Esophagus muscularis mucosa (tissue), 4 donors: ENCODE data around the gene ARHGEF10L. TPM values are rescaled to one million over a fixed set of nuclear protein-coding genes. Genes with fewer than 3 reads are reported as not detected.

Source experiments
- DNase-seq: peaks from one replicate; pipeline ENCODE4 v3.0.0-alpha.2; 2017; ENCODE audit errors: extremely low spot score
- H3K27ac ChIP-seq, 4 donors: fragments of 200-600 bp; sonication (generic); replicated peaks in 1 of 4; 1 replicate in 3 of 4; 2 replicates in 1 of 4; pipeline ENCODE4 v1.5.1; 2016 to 2019; ENCODE audit warnings: mild to moderate bottlenecking in 1 of 4
- H3K27me3 ChIP-seq, 4 donors: fragments of 200-600 bp; sonication (generic); one replicate each; pipeline versions ENCODE4 v1.5.1 to v1.6.0; 2016 to 2019
- H3K36me3 ChIP-seq, 4 donors: fragments of 200-600 bp; sonication (generic); one replicate each; pipeline ENCODE4 v1.5.1; 2016 to 2019
- H3K4me1 ChIP-seq, 4 donors: fragments of 200-600 bp; sonication (generic); one replicate each; pipeline ENCODE4 v1.5.1; 2016 to 2019
- H3K4me3 ChIP-seq, 4 donors: fragments of 200-600 bp; sonication (generic); 1 replicate in 2 of 4; 2 replicates in 2 of 4; pipeline ENCODE4 v1.5.1; 2016 to 2019; ENCODE audit warnings: mild to moderate bottlenecking in 4 of 4, moderate library complexity in 1 of 4
- H3K9me3 ChIP-seq, 4 donors: fragments of 200-600 bp; sonication (generic); 1 replicate in 3 of 4; 2 replicates in 1 of 4; pipeline ENCODE4 v1.5.1; 2016 to 2019
- CTCF ChIP-seq, 3 experiments: fragments of 200-600 bp in 2 of 3; fragments of 450-650 bp in 1 of 3; sonication (generic) in 2 of 3; IDR thresholded peaks; one replicate each; pipeline ENCODE4 v1.5.1; 2017 to 2019; ENCODE audit warnings: antibody characterized with exemption in 3 of 3, mild to moderate bottlenecking in 2 of 3, moderate library complexity in 1 of 3
- EP300 ChIP-seq: sonication (generic); formaldehyde crosslinking; IDR thresholded peaks from one replicate; pipeline ENCODE4 v1.6.1; 2017; ENCODE audit warnings: antibody characterized with exemption
- POLR2A ChIP-seq: fragments of 450-650 bp; IDR thresholded peaks from one replicate; pipeline ENCODE4 v1.6.1; 2017; ENCODE audit warnings: antibody characterized with exemption, moderate library complexity, mild to moderate bottlenecking, low read depth
- POLR2AphosphoS5 ChIP-seq, 2 donors: sonication (generic); formaldehyde crosslinking; IDR thresholded peaks; one replicate each; pipeline ENCODE4 v1.6.1; 2017; ENCODE audit warnings: antibody characterized with exemption in 2 of 2
- WGBS: methylation state at CpG from one replicate; pipeline ENCODE4 v1.1.5; 2018; 5-methylcytosine and 5-hydroxymethylcytosine counted together
- intact Hi-C: fragments of 100-400 bp; cut with DNase I; formaldehyde crosslinking; loops from one replicate; pipeline ENCODE4 v1.15.1; 2023
- total RNA-seq, 4 donors: library from RNA; depleted of rRNA; stranded (reverse); fragments of >200 nt; gene quantifications; one replicate each; pipeline versions ENCODE4 v1.1.0 to v1.2.1, GENCODE V29; 2016

ARHGEF10L gene
- total RNA-seq, 4 donors from 2014 or later: 46.6 to 93.0 (median 66.9) TPM

DNA sequence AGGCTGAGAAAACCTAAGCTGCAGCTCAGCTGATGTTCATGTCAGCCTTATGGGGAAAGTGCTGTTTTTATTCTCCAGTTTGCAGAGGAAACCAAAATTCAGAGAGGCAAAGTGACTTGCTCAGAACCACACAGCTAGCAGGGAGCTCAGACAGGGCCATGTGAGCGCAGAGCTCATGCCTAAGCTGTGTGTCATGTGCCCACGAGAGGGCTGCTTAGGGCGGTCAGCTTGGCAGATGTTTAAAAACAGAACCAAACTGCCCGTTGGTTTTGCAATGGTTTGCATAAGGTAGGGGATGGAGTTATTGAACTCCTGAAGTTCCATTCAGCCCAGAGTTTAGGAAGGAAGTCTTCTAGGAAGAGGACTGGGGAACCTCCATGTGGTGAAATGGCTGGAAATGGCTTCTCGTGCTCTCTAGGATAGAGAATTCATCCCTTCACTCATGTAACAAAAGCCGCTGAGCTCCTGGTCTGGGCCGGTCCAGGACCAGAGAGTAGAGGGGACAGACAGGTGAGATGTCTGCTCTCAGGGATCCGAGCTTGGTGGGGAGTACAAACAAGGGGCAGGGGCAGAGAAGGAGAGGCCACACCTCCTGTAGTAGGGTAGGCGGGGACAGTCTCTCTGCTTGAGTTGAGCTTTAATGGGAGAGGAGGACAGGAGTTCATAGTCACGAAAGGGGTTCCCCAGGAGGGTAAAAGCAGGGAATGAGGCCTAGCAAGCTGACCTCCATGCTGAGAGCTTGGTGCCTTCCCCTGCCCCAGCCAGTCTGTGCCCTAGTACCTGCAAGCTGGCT, 46.9 kb downstream of the ARHGEF10L start:
- WGBS: 64% methylated on average over 10 of the region's 10 CpGs
- peak overlapping the region; percentile 82 to 88 (median 85) for H3K27ac ChIP-seq

GRCh38 chr1:17587693-17588047, 48.2 kb downstream of the ARHGEF10L start:
- no peaks in the 10 kb centered on the region for H3K9me3 ChIP-seq
- peaks cover 0 to 21% (median 2%) of the 10 kb centered on the region in 4 donors for H3K36me3 ChIP-seq
- TF ChIP-seq CTCF (IDR thresholded peaks at IDR 0.05) (no peak), POLR2AphosphoS5 (IDR thresholded peaks at IDR 0.05) (peak; percentile 7 to 60)
- H3K27me3 ChIP-seq: no peaks in the 10 kb centered on the region
- peak overlapping the region; percentile 82 to 88 (median 85) for H3K27ac ChIP-seq
- intact Hi-C loops: loop anchor here (5.0 kb wide), 2 partner anchors 55 to 85 kb away; no protein-coding TSS in a partner anchor
- no peak overlapping the region for H3K4me3 ChIP-seq
- peaks cover 52 to 78% (median 68%) of the 10 kb centered on the region in 4 donors for H3K4me1 ChIP-seq
- 64% methylated on average over 3 of the region's 3 CpGs for WGBS
- DNase-seq: no peak

More for the DNA sequence above, 46.9 kb downstream of the ARHGEF10L start:
- peaks cover 52 to 80% (median 69%) of the 10 kb centered on the region in 4 donors for H3K4me1 ChIP-seq
- DNase-seq: no peak
- H3K9me3 ChIP-seq: no peaks in the 10 kb centered on the region
- H3K27me3 ChIP-seq: no peaks in the 10 kb centered on the region
- H3K36me3 ChIP-seq: peaks cover 0 to 32% (median 4%) of the 10 kb centered on the region in 4 donors
- intact Hi-C loops: loop anchor here (5.0 kb wide), 2 partner anchors 54 to 84 kb away; no protein-coding TSS in a partner anchor
- TF ChIP-seq EP300 (no peak), POLR2AphosphoS5 (IDR thresholded peaks at IDR 0.05) (peak; percentile 66 to 77)
- no peak overlapping the region for H3K4me3 ChIP-seq

DNA sequence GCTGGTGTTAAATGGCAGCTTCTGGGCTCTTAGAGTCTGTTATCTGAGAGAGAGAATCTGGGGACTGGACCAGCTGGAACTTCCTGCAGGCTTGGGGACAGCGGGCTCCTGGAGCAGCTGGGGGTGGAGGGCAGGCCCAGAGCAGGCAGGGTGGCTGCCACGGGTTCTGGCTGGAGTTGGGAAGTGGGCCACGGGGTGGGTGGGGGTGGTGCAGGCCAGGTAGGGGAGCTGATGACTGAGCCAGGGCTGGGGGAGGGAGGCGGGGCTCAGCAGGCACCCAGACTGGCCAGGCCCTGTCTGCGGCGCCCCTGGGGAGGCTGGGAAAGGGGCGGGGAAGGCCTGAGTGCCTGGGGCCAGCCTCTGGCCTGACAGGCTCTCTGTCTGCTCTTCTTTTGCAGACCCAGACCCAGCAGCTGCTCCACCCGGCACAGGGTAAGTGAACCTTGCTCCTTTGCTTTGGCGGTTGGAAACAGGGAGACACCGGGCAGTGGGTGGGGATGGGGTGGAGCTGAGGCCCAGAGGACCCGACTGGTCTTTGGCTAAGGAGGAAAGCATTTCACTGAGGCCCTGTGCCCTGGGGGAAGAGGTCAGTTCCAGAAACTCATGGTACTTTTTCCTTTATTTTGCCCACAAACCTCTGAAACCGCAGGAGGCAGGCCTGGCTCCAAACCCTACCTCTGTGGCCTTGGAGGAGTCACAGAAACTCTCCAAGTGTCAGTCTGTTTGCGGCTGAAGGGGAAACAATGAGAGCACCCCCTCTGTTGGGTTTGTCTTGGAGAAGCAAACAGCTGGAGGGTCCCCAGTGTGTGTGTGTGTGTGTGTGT, 48.8 kb downstream of the ARHGEF10L start:
- Histone ChIP-seq H3K4me1 (peaks cover 55 to 72% (median 66%) of the 10 kb centered on the region in 4 donors), H3K27me3 (no peaks in the 10 kb centered on the region), H3K36me3 (peaks cover 0 to 25% (median 2%) of the 10 kb centered on the region in 4 donors), H3K9me3 (no peaks in the 10 kb centered on the region), H3K27ac (peak overlapping the region; percentile 82 to 88 (median 85)), H3K4me3 (no peak overlapping the region)
- TF ChIP-seq EP300 (no peak), CTCF (IDR thresholded peaks at IDR 0.05) (no peak), POLR2AphosphoS5 (IDR thresholded peaks at IDR 0.05) (no peak), POLR2A (no peak)
- intact Hi-C loops: loop anchor here (5.0 kb wide), 2 partner anchors 56 to 86 kb away; no protein-coding TSS in a partner anchor
- 29% methylated on average over 4 of the region's 13 CpGs for WGBS
- DNase-seq: no peak

DNA sequence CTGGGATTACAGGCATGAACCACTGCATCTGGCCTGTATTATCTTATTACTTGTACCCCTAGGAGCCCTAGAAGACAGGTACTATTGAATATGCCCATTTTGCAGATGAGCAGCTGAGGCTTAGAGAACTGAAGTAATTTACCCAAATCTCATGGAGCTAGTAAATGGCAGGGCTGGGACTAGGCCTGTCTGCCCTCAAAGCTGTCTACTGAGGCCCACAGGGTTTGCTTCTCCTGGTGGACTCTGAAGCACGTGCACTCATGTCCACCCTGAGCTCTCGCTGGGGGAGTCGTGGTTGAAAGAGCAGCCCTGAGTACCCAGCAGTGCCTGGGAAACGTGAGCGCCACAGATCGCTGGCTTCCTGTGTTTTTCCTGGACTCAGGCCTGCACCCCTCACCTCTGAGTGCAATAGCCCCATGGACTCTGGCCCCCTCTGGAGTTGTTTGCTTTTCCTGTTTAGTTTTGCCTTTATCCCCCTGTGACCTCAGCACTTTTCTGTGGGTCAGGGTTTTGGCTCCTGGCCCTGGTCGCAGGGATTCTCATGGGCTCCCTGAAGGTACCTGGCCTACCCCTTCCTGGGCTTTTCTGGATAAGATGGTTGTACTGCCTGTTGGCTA, 52.4 kb downstream of the ARHGEF10L start:
- no peak for TF ChIP-seq CTCF (IDR thresholded peaks at IDR 0.05)
- TF ChIP-seq EP300: no peak
- TF ChIP-seq POLR2AphosphoS5 (IDR thresholded peaks at IDR 0.05): no peak
- no peak for TF ChIP-seq POLR2A
- H3K27ac ChIP-seq: peak overlapping the region; percentile 2 to 87 (median 52)
- WGBS: 58% methylated on average over 6 of the region's 7 CpGs
- H3K36me3 ChIP-seq: peaks cover 0 to 33% (median 2%) of the 10 kb centered on the region in 4 donors
- no peaks in the 10 kb centered on the region for H3K27me3 ChIP-seq
- no peak overlapping the region for H3K4me3 ChIP-seq
- intact Hi-C loops: no loop called here
- H3K9me3 ChIP-seq: no peaks in the 10 kb centered on the region
- peaks cover 72 to 89% (median 83%) of the 10 kb centered on the region in 4 donors for H3K4me1 ChIP-seq
- no peak for DNase-seq
